ENCODE data around the gene CLRN3.

CLRN3 gene

GRCh38 chr10:127874671-127875448 lies 17.9 kb downstream of the CLRN3 start:
- DNase-seq (ENCODE audit: low spot score): no peak

DNA sequence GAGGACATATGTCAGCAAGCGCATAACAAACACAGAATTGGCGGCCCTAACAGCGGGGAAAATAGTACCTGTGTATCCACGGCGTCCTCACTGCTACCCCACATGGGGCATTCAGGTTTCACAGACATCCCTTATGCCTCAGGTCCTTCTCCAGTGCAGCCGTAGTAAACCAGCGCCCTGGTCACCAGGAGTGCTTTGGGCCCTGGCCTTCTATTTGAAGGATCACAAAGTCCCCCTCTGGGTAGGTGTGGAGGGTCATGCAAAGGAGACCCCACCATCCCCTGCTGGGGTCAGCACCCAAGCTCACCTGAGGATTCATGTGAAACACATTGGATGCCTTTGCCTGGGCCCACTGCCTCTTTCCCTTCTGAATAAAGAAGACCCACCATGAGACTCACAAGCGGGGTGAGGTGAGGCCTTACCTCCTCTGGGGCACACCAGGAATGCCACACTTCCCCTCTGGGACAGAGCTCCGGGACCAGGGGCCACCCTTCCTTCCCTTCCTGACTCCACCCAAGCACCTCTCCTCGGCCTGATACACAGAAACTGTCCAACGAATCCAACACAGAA lies 18.8 kb downstream of the CLRN3 start:
- DNase-seq (ENCODE audit: low spot score): no peak

DNA sequence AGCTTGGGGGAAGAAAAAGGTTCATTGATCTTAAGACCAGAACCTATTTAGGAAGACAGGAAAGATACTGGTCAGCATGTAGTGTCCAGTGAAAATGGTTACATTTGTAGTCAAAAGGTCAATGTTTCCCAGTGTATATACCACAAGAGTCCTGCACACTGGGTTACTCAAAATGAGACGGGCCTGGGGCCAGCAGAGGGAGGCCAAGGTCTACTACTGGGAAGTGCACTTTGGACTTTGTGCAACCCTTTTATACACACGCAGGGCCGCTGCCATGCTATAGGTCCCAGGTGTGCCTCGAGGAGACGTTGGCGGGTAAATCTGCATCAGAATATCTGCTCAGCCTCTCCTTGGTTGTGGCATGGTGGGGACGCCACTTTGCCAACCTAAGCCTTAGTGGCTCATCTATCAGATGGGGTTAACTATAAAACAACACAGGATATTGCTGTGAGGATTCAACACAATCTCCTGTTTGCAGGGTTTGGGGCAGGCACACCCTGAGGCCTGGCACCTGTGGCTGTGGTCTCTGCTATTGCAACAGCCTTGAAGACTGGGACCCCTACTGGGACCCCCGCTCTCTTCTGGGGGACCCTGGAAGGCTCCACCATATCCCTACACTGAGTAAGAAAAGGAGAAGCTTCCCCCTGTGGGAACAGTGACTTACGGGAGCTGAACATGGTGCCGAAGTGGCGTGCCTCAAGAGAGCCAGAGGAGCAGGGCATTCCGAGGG lies 19.7 kb downstream of the CLRN3 start:
- DNase-seq (ENCODE audit: low spot score): peak; percentile 72

- no peak for DNase-seq (ENCODE audit: low spot score)
Measured at GRCh38 chr10:127872011-127872761, 20.6 kb downstream of the CLRN3 start.

GRCh38 chr10:127871631-127872010 lies 21.1 kb downstream of the CLRN3 start:
- no peak for DNase-seq (ENCODE audit: low spot score)

- no peak for DNase-seq (ENCODE audit: low spot score)
Measured at GRCh38 chr10:127869329-127869728, 23.4 kb downstream of the CLRN3 start.

DNA sequence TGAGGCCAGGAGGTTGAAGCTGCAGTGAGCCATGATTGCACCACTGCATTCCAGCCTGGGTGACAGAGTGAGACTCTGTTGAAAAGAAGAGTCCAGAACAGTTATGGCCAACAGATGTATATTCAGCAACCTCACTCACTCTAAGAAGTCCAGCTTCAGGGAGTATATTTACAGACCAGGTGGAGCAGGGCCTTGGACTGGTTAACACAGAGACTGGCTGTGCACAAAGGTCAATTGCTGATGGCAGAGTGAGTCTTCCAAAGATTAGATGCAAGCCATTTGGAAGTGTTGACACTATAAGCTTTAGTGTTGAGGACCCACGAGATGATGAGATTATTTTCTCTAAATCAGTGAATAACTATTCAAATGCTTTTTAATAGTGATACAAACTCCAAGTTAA lies 24.9 kb downstream of the CLRN3 start:
- no peak for DNase-seq (ENCODE audit: low spot score)

- no peak for DNase-seq (ENCODE audit: low spot score)
Measured at GRCh38 chr10:127866276-127867013, 26.3 kb downstream of the CLRN3 start.

DNA sequence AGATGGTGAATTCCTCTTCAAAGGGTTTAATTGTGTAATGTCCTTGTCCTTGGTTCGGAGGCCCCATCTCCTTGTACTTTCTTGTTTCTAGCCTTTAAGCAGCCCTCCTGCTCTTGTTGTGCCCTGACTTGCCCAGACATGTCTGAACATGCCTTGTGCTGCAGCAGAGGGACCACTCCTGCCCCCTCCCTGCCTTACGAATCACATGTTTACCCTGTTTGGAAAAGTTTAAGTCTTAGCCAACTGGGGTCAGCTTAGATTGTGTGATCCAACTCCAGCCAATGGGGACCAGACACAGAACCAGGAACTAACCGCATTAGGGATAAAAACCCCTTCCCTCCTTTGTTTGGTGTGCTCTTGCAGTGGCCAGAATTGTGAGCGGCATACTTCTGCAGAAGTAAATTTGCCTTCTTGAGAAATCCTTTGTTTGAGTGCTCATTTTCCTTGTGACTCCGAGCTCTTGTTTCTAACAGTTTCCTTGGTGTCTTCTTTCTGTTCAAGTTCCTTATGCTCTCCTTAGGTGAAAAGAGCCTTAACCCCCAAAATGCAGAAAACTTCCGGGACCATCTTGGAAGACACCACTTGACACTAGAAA lies 29.4 kb downstream of the CLRN3 start:
- DNase-seq (ENCODE audit: low spot score): no peak

GRCh38 chr10:127860592-127860991 lies 32.1 kb downstream of the CLRN3 start:
- DNase-seq (ENCODE audit: low spot score): no peak

- no peak for DNase-seq (ENCODE audit: low spot score)
Measured at GRCh38 chr10:127855976-127856375, 36.8 kb downstream of the CLRN3 start.

- no peak for DNase-seq (ENCODE audit: low spot score)
Measured at GRCh38 chr10:127855591-127855881, 37.2 kb downstream of the CLRN3 start.

- DNase-seq (ENCODE audit: low spot score): no peak
Measured at GRCh38 chr10:127854769-127855590, 37.8 kb downstream of the CLRN3 start.

- peak; percentile 50 for DNase-seq (ENCODE audit: low spot score)
Measured at GRCh38 chr10:127853868-127854768, 38.6 kb downstream of the CLRN3 start.

DNA sequence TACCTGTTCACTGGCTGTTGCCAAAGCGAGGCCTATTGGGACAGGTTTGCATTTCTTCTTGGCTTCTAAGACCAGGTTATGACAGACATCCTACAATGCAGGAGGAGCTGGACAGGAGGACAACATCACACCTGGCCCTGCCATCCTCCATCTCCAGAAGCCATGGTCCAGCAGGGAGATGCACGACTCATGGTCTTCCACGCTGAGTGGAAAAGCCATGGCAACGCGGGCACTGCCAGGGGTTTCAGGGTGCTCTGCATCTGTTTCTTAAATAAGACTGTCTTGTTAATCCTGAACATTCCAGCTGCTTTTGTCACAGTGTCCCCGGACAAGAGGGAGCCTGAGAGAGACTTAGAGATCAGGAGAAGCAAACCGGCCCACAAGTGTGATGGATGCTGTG lies 40.3 kb downstream of the CLRN3 start:
- no peak for DNase-seq (ENCODE audit: low spot score)

- no peak for DNase-seq (ENCODE audit: low spot score)
Measured at GRCh38 chr10:127851661-127852194, 41.0 kb downstream of the CLRN3 start.

- DNase-seq (ENCODE audit: low spot score): no peak
Measured at GRCh38 chr10:127850944-127851343, 41.8 kb downstream of the CLRN3 start.

GRCh38 chr10:127849921-127850320 lies 42.8 kb downstream of the CLRN3 start:
- DNase-seq (ENCODE audit: low spot score): no peak

- no peak for DNase-seq (ENCODE audit: low spot score)
Measured at GRCh38 chr10:127849224-127849623, 43.5 kb downstream of the CLRN3 start.

Data from LoVo (cell line).